Lower leg skin (tissue), 3 donors: Measurements from ENCODE around the gene CD19.

Source experiments
- CTCF ChIP-seq, 3 donors: fragments of 450-650 bp; IDR thresholded peaks; one replicate each; pipeline ENCODE4 v1.5.1; 2016; ENCODE audit warnings: antibody characterized with exemption in 3 of 3, mild to moderate bottlenecking in 3 of 3, moderate library complexity in 2 of 3
- POLR2A ChIP-seq, 2 donors: fragments of 450-650 bp; IDR thresholded peaks; one replicate each; pipeline ENCODE4 v1.6.1; 2016 to 2017; ENCODE audit warnings: antibody characterized with exemption in 2 of 2, mild to moderate bottlenecking in 1 of 2, moderate library complexity in 1 of 2

- TF ChIP-seq CTCF (IDR thresholded peaks at IDR 0.05) (no peak), POLR2A (IDR thresholded peaks at IDR 0.05) (no peak)
Measured at GRCh38 chr16:28951410-28951943, 19.7 kb downstream of the CD19 start.
